NCI-H1105 (cell line): Measurements from ENCODE around the gene HRH1.
"Not testable (repeated sequence)": the region's sequence is repeated elsewhere in the genome, so short reads cannot be mapped to it uniquely, and the experiment has no call there.

Experiments used
- DNase-seq: peaks from one replicate; lab custom pipeline; 2025; lab: John Stamatoyannopoulos, UW

The HRH1 gene

DNA sequence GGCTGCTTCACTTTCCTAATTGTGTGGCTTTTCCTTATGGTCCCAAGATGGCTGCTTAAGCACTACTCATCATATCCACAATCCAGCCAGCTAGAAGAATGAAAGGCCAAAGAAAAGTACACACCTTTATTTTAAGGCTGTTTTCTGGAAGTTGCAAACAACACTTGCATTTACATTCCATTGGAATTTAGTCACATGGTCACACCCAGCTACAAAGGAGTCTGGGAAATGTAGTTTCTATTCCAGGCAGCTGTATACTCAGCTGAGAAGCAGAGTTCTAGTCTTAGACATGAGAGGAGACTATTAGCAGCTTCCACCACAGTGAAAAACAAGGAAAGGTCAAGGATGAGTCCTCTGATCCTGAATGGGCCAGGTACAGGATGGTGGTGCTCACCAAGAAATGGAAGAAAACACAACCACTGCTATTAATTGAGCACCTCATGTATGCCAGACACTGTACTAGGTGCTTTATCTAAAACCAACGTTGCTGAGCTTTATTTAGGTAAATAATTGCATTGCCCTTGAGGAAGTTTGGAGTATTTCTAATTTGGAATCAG is 89.9 kb downstream of the HRH1 start:
- DNase-seq, result no peak

DNA sequence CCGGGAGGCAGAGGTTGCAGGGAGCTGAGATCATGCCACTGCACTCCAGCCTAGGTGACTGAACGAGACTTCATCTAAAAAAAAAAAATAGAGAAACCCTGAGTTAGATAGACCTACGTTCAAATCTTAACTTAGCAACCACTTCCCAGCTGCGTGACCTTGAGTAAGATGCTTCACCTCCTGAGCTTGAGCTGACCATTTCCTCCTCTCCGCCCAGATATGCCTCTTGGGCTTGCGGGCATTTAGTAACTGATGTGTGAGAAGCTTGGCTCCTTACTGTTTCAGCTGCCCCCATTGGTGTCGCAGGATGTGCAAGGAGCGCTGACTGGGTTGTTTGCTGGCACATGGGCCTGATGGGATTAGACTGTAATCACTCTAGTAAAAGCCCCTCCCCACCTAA is 91.0 kb downstream of the HRH1 start:
- DNase-seq, result no peak

DNA sequence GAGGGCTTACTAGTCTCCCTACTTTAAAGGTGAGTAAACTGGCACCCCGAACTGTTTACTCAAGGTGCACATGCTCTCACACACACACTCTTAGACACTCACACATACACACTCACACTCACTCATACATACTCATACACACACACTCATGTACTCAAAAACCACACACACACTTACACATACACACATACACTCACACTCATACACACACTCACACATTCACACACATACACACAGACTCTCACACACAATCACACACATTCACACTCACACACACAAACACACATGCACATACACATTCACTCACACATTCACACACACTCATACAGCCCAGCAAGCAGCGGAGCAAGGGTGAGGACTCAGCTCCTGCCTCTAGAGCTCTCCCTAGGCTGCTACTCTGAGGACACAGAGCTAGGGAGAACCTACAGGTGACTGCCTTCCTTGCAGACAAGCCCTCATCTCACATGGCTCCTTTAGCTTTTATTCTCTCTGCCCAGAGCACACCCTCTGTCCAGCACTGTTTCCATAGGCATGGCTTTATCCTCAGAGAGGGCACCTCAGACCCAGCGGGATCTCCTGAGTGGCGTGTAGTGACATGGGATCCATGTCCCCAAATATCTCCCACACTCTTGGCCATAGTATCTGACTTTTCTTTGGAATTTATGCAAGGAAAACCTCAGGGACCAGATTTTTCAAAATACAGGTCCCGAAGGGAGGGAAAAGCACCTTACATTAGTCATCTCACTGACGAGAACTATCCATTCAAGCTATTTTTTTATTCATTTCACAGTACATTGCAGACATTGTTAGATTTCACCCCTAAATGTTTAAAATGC is 91.8 kb downstream of the HRH1 start:
- no peak for DNase-seq

DNA sequence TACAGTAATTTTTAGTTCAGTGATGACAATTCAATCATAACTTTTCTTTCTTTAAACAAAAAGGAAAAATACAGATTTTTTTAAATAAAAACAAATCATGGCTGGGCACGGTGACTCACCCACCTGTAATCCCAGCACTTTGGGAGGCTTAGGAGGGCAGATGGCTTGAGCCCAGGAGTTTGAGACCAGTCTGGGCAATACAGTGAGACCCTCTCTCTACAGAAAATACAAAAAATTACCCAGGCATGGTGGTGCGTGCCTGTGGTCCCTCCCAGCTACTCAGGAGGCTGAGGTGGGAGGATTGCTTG is 92.3 kb downstream of the HRH1 start:
- DNase-seq, result no peak

DNA sequence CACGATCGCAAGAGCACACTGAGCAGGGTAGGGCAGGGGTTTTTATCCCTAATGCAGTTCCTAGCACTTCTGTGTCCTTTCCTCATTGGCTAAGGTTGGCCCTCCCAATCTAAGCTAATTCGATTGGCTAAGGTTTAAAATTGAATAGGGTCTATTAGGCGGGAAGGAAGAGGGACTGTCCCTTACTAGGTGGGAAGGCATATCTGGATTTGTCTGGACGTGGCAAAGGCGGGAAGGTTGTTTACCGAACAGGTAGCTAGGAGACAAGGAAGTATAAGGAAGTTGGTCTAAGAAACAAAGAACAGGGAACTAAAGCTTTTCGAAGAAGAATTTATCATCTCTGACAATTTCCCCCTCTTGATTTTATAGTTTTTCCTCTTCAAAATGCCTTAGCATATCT is 93.1 kb downstream of the HRH1 start:
- no peak for DNase-seq

DNA sequence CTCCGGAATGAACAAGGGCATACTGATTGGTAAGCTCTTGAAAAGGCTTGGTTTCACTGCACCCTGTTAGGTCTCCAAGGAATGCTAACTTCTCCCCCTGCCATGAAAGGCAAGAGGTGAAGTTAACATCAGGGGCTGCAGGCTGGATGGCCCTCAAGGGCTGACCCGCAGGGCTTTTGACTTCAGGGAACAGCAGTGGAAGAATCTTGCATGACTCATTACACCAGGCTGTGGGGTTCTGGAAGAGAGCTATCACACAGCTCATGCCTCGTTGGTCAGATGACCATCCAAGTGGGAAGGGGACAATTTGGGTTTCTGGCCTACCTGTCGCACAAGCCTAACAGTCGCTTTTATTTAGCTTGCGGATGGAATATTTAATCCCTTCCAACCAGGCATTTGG is 94.3 kb downstream of the HRH1 start:
- no peak for DNase-seq

DNA sequence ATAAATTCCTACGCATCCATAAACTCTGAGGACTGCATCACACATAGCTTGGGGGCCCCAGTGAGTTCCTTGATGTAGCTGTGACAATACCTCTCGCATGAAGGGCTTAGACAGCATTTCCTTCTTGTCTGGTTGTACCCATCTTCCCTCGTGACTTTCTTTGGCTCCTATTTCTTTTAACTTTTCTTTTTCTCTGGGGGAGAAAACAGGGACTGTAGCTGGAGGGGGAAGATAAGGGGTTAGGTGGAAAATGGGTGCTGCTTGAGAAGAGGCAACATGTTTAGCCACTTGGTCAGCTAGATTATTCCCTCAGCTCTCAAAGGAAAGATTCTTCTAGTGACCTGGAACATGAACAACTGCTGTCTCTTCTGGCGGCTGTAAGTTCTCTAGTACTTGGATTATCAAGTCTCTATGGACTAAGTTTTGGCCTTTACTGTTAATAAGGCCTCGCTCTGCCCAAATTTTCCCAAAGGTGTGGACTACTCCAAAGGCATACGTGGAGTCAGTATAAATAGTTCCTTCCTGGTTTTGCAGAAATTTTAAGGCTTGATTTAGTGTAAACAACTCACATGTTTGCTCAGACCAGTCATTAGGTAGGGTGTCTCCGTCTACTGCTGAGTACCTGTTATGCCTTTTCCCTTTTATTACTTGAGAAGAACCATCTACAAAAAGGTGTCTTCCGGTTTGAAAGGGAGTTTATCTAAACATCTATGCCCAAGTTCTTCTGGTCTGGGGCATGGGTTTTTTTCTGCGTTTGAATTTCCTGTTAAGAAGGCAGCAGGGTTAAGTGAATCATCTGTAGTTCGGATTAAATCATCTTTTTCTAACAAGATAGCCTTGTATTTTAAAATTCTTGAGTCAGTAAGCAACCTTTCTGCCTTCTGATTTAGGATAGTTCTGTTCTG is 96.9 kb downstream of the HRH1 start:
- no peak for DNase-seq

DNA sequence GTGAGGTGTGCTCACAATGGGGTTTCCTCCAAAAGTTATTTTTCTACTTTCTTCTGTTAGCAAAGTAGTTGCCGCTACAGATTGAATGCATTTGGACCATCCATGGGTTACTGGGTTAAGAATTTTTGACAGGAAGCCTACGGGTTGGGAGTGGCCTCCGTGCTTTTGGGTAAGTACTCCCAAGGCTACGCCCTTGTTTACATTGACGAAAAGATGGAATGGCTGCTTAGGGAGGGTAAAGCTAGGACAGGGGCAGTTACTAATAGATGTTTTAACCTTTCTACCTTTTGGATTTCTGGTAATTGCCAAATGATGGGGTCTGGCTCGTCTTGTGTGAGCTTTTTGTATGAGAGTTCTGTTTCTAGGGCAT is 97.5 kb downstream of the HRH1 start:
- no peak for DNase-seq

DNA sequence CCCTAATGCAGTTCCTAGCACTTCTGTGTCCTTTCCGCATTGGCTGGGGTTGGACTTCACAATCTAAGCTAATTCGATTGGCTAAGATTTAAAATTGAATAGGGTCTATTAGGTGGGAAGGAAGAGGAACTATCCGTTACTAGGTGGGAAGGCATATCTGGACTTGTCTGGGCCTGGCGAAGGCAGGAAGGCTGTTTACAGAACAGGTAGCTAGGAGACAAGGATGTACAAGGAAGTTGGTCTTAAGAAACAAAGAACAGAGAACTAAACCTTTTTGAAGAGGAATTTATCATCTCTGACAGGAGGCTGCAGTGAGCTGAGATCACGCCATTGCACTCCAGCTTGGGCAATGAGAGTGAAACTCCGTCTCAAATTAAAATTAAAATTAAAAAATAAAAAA is 100.6 kb downstream of the HRH1 start:
- DNase-seq, result no peak

DNA sequence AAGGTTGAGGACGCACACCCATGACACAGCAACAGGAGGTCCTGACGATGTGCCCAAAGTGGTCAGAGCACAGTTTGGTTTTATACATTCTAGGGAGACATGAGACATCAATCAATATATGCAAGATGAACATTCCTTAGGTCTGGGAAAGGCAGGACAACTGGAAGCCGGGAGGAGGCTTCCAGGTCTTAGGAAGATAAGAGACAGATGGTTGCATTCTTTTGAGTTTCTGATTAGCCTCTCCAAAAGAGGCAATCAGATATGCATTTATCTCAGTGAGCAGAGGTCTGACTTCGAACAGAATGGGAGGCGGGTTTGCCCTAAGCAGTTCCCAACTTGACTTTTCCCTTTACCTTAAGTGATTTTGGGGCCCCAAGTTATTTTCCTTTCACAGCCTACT is 101.2 kb downstream of the HRH1 start:
- not testable (repeated sequence) for DNase-seq

DNA sequence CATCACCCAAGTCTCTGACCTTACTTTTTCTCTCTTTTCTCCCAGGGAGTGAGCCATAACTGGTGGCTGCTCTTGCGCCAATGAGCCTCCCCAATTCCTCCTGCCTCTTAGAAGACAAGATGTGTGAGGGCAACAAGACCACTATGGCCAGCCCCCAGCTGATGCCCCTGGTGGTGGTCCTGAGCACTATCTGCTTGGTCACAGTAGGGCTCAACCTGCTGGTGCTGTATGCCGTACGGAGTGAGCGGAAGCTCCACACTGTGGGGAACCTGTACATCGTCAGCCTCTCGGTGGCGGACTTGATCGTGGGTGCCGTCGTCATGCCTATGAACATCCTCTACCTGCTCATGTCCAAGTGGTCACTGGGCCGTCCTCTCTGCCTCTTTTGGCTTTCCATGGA is 104.7 kb downstream of the HRH1 start:
- DNase-seq, result no peak

DNA sequence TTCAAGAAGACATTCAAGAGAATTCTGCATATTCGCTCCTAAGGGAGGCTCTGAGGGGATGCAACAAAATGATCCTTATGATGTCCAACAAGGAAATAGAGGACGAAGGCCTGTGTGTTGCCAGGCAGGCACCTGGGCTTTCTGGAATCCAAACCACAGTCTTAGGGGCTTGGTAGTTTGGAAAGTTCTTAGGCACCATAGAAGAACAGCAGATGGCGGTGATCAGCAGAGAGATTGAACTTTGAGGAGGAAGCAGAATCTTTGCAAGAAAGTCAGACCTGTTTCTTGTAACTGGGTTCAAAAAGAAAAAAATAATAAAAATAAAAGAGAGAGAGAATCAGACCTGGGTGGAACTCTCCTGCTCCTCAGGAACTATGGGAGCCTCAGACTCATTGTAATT is 106.2 kb downstream of the HRH1 start:
- DNase-seq, result no peak

DNA sequence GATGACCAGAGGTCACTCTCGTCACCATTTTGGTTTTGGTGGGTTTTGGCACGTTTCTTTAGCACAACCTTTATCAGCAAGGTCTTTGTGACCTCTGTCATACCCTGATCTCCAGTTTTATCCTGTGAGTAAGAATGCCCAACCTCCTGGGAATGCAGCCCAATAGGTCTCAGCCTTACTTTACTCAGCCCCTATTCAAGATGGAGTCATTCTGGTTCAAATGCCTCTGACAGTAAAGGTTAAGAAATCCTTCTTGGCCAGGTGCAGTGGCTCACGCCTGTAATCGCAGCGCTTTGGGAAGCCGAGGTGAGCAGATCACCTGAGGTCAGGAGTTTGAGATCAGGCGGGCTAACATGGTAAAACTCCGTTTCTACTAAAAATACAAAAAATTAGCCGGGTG is 114.7 kb downstream of the HRH1 start:
- no peak for DNase-seq

DNA sequence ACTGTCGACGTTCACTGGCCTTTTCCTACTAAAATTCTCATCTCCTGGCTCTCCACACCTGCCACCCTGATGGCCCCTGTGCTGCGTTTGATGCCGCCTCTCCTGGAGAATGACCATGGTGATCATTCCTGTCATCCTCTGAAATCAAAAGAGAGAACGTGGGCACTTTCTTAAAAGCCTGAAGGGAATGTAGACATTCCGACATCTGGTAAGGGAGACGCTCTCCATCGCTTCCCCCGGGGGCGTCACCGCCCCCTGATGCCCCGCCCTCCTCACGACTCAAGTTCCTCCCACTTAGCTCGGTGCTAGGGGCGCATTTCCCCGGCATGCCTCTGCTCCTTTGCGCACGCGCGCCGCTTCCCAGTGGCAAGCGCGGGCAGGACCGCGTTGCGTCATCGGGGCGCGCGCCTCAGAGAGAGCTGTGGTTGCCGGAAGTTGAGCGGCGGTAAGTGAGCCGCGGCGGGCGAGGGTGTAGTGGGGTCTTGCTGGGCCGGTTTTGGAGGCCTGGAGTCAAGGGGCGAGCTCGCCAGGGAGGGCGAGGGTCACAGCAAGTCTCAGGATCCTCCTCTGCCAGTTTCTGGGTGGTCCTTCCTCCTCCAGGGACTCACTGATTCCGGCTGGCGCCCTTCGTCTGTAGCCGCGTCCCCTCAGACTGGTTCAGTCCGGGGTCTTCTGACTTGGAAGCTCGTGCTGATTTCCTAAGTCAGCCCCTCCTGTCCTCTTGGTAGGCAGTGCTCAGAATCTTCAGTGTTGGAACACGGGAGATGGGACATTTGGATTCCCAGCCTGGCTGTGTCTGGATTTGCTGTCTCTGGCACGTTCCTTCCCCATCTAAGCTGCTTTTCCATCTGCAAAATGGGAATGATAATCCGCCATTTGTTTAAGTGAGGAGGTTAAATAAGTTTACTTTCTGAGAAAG is 118.0 kb downstream of the HRH1 start, which contains the start of gene ATG7:
Gene ATG7 (plus strand): TSS at position 412 of the 919 bp plus-strand sequence. CDS start 26,299 bp downstream, outside the sequence.
- DNase-seq, result peak; percentile 90

DNA sequence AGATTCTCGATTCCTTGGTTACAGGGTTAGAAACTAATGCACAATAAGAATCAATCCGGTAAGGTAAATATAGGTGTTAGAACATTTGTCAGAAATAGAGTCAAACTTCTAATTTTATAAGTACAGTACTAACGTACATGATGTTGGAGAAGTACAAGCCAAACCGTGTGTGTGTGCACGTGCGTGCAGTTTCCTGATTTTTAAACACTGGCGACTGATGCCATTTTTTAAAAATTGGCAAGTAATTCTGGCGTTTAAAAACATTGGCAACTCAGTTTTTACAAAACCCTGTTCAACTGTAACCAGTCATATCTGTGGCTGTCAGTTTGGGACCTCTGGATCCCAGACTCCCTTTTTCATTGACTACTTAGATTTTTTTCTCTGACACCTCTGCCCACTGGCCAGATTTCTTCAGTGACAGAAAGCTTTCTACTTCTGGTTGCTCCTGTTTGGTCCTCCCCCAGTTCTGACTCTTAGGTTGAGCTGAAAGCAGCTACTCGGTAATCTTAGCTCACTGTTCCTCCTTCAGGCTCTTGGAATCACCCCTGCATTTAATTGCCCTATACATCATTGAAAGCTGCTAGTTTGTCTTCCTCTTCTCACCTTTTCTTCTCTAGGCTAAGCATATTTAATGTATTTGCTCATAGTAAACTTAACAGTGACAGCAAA is 118.7 kb downstream of the HRH1 start:
- DNase-seq, result no peak

DNA sequence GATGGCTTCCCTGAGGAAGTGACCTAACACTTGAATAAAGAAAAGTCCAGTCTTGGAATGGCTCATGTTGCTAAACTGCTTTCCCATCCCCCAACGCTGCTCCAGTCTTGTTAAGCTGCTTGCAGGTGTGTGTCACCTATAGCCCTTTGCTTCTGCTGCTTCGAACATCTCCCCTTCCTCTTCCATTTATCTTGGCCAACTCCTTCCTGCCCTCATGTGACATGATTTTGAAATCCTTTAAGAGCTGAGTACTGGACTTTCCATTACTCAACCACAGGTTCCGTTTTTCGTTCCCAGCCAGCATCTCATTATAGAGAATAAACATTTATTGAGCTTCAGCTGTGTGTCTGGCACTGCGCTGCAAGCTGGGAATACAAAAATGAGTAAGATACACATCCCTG is 119.6 kb downstream of the HRH1 start:
- no peak for DNase-seq

DNA sequence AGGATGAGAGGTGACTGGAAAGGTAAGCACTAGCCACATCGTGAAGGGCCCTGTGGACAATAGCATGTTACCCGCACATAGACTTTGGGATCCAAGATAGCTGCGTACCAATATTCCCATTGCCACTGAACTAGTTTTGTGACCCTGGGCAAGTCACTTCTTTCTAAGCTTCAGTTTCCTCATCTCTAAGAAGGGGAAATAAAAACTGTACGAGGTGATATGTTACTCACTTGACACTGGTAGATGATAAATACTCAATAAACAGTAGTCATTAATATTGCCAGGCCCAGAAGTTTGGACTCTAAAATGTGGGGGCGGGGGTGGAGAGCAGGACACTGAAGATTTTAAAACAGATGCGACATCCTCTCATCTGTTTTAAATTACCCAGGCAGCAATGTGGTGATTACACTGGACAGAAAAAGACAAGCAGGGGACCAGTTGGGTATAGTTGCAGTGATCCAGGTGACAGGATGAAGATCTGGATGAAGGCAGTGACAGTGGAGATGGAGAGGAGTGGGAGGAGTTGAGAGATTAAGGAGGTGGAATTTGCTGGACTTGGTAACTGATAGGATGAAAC is 120.4 kb downstream of the HRH1 start:
- DNase-seq, result no peak

DNA sequence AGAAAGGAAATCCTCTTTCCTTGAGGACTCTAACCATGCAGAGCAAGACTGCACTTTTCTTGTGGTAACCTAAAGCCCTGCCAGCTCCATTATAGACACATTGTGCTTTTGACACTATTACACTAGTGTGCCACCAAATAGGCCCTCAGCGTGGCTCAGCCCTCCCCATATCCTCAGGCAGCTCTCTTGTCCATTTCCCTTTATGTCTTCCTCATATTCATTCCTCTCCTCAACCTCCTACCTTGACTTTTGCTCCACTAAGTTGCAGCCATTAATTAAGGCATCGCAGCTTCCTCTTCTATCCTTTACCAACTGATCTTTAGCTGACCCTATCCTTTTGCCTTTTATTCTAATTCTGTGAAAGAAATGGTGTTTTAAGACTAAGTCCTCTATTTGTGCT is 121.6 kb downstream of the HRH1 start:
- no peak for DNase-seq

DNA sequence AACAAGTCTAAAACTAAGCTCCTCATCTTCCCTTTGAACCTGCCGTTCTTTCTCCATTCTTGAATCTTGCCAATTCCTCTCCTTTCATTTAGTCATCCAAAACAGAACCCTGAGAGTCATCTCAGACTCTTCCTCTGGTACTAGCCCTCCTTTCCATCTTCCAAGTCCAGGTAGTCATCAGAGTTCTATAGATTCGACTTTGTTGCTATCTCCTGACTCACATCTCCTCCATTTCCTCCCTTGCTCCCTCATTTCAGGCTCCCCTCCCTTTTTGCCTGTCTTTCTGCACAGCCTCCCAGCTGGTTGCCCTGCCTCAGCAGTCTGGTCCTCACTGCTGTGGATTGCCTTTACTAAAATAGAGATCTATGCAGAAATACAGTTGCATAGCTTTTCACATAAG is 122.6 kb downstream of the HRH1 start:
- DNase-seq, result no peak

DNA sequence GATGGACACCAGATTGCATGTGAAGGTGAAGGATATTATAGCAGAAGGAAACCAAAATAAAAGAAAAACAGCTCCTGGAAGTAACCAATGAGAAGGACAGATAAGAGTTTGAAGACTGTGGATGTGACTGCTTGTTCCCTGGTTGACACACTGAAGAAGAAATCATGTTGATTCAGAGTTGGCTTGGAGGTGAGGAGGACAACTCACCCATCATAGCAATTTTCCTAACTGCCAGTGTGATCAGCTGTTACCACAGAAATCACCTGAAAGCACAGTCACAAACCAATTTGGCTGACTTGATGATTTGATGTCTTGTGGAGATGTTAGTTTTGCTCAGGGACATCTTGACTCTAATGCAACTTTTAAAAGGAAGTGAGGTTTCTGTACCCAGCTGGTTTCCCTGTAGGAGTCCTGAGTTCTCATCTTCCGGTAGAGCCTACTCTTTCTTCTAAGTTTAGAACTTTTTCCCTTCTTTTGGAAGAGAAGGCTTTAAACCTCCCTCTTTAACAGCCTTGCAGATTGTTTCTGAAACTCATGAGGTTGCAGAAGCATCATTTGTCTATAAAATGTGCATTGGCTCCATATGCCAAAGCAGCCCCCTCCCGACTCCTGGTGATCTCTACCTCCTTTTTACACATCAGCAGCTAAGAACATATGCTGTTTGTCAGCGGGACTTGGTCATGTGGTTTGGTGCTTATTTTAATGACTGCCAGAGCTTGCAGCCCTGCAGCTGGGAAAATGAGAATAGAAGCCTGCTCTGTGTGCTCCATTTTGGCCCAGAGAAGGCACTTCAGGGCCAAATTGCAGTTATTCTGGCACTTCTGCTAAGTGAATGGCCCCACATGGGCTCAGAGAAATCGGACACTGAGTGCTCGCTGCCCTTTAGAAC is 128.2 kb downstream of the HRH1 start:
- DNase-seq, result no peak
